SH-SY5Y (cell line): ENCODE measurements around the gene DLGAP1.

ENCODE experiments used
- GATA2 ChIP-seq: IDR thresholded peaks from 2 replicates; pipeline ENCODE4 v1.6.1; 2011; ENCODE audit warnings: mild to moderate bottlenecking, low read depth, low read length
- GATA3 ChIP-seq: IDR thresholded peaks from 2 replicates; pipeline ENCODE4 v1.6.1; 2011; ENCODE audit warnings: low read depth, mild to moderate bottlenecking, low read length, moderate library complexity

DNA sequence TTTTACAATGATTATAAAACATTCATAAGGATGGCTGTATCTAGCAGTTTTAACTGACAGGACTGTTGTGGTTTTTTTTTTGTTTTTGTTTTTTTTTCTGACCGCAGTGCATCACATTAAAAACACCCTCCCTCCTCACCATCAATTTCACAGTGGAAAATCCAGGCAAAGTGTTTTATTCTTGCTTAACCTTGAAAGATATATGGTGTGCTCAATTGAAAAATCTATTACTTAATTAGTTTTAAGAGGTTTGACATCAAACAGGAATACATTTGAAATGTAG is 250.7 kb downstream of the DLGAP1 start:
- TF ChIP-seq GATA3 (no peak), GATA2 (no peak)
